IPS DF 19.7 (cell line): ENCODE data around the gene SLC13A5.
"Not testable (repeated sequence)": the region's sequence is repeated elsewhere in the genome, so short reads cannot be mapped to it uniquely, and the experiment has no call there.

Experiments
- DNase-seq: peaks from one replicate; pipeline ENCODE4 v3.0.0-alpha.2; 2013; ENCODE audit warnings: low read depth, low spot score

The SLC13A5 gene

GRCh38 chr17:6711081-6711674 lies 2.0 kb downstream of the SLC13A5 start:
- no peak for DNase-seq

GRCh38 chr17:6710317-6710716 lies 2.9 kb downstream of the SLC13A5 start:
- no peak for DNase-seq

- DNase-seq: no peak
Measured at GRCh38 chr17:6708357-6708961, 4.7 kb downstream of the SLC13A5 start.

GRCh38 chr17:6706996-6707395 lies 6.2 kb downstream of the SLC13A5 start:
- DNase-seq: no peak

- DNase-seq: no peak
Measured at GRCh38 chr17:6706499-6706898, 6.7 kb downstream of the SLC13A5 start.

GRCh38 chr17:6704470-6705052 lies 8.6 kb downstream of the SLC13A5 start:
- DNase-seq: no peak

- DNase-seq: no peak
Measured at GRCh38 chr17:6703751-6704150, 9.4 kb downstream of the SLC13A5 start.

- no peak for DNase-seq
Measured at GRCh38 chr17:6702567-6703215, 10.5 kb downstream of the SLC13A5 start.

GRCh38 chr17:6701719-6702118 lies 11.4 kb downstream of the SLC13A5 start:
- DNase-seq: no peak

GRCh38 chr17:6700948-6701307 lies 12.2 kb downstream of the SLC13A5 start:
- no peak for DNase-seq

GRCh38 chr17:6699997-6700947 lies 12.9 kb downstream of the SLC13A5 start:
- DNase-seq: no peak

- no peak for DNase-seq
Measured at GRCh38 chr17:6698004-6698403, 15.2 kb downstream of the SLC13A5 start.

GRCh38 chr17:6696906-6697305 lies 16.3 kb downstream of the SLC13A5 start:
- no peak for DNase-seq

- DNase-seq: no peak
Measured at GRCh38 chr17:6695565-6695964, 17.6 kb downstream of the SLC13A5 start.

GRCh38 chr17:6695051-6695450 lies 18.1 kb downstream of the SLC13A5 start:
- DNase-seq: no peak

GRCh38 chr17:6691958-6692357 lies 21.2 kb downstream of the SLC13A5 start:
- DNase-seq: not testable (repeated sequence)

GRCh38 chr17:6691546-6691945 lies 21.6 kb downstream of the SLC13A5 start:
- DNase-seq: no peak

- DNase-seq: no peak
Measured at GRCh38 chr17:6690641-6691040, 22.5 kb downstream of the SLC13A5 start.

- no peak for DNase-seq
Measured at GRCh38 chr17:6688944-6689343, 24.2 kb downstream of the SLC13A5 start.

- no peak for DNase-seq
Measured at GRCh38 chr17:6686026-6686425, 27.1 kb downstream of the SLC13A5 start.

- no peak for DNase-seq
Measured at GRCh38 chr17:6684881-6685767, 28.0 kb downstream of the SLC13A5 start.
